Thyroid gland (tissue), 4 donors: ENCODE measurements around the gene RTN4IP1. TPM values are rescaled to one million over a fixed set of nuclear protein-coding genes. Genes with fewer than 3 reads are reported as not detected.

Experiments used
- DNase-seq, 2 donors: peaks; one replicate each; pipeline ENCODE4 v3.0.0-alpha.2; 2019
- H3K27ac ChIP-seq, 3 donors: fragments of 200-600 bp; sonication (generic); 1 replicate in 2 of 3; 2 replicates in 1 of 3; pipeline ENCODE4 v1.5.1; 2016 to 2019; ENCODE audit warnings: mild to moderate bottlenecking in 1 of 3, moderate library complexity in 1 of 3
- H3K27me3 ChIP-seq: fragments of 200-600 bp; sonication (generic); one replicate; pipeline ENCODE4 v1.5.1; 2019
- H3K36me3 ChIP-seq, 2 donors: fragments of 200-600 bp; sonication (generic); one replicate each; pipeline ENCODE4 v1.5.1; 2016 to 2019
- H3K4me1 ChIP-seq, 2 donors: fragments of 200-600 bp; sonication (generic); one replicate each; pipeline ENCODE4 v1.5.1; 2017 to 2019
- H3K4me3 ChIP-seq, 3 donors: fragments of 200-600 bp; sonication (generic); replicated peaks in 1 of 3; 1 replicate in 2 of 3; 2 replicates in 1 of 3; pipeline ENCODE4 v1.5.1; 2016; ENCODE audit warnings: mild to moderate bottlenecking in 1 of 3
- H3K9me3 ChIP-seq: fragments of 200-600 bp; sonication (generic); one replicate; pipeline ENCODE4 v1.5.1; 2017
- POLR2A ChIP-seq, 2 donors: fragments of 450-650 bp; IDR thresholded peaks; one replicate each; pipeline ENCODE4 v1.6.1; 2017; ENCODE audit warnings: antibody characterized with exemption in 2 of 2, mild to moderate bottlenecking in 2 of 2, moderate library complexity in 1 of 2
- WGBS, 2 donors: methylation state at CpG; one replicate each; pipeline ENCODE4 v1.1.5; 2017; 5-methylcytosine and 5-hydroxymethylcytosine counted together
- intact Hi-C: fragments of 100-400 bp; cut with DNase I; formaldehyde crosslinking; loops from one replicate; pipeline ENCODE4 v1.15.1; 2023
- total RNA-seq, 4 donors: library from RNA; depleted of rRNA; stranded (reverse); fragments of >200 nt; gene quantifications; one replicate each; pipeline ENCODE4 v1.2.3, GENCODE V29; 2016
- TF ChIP-seq, protein P1 (sequence below), 6 experiments: fragments of 200-600 bp in 3 of 6; fragments of 450-650 bp in 3 of 6; sonication (generic) in 3 of 6; IDR thresholded peaks; one replicate each; pipeline ENCODE4 v1.5.1; 2016 to 2019; ENCODE audit warnings: antibody characterized with exemption in 6 of 6, mild to moderate bottlenecking in 2 of 6, inconsistent platforms in 1 of 6, moderate library complexity in 1 of 6

Gene RTN4IP1
- total RNA-seq, 4 donors from 2014 or later = 3.6 to 10.9 (median 8.6) TPM

DNA sequence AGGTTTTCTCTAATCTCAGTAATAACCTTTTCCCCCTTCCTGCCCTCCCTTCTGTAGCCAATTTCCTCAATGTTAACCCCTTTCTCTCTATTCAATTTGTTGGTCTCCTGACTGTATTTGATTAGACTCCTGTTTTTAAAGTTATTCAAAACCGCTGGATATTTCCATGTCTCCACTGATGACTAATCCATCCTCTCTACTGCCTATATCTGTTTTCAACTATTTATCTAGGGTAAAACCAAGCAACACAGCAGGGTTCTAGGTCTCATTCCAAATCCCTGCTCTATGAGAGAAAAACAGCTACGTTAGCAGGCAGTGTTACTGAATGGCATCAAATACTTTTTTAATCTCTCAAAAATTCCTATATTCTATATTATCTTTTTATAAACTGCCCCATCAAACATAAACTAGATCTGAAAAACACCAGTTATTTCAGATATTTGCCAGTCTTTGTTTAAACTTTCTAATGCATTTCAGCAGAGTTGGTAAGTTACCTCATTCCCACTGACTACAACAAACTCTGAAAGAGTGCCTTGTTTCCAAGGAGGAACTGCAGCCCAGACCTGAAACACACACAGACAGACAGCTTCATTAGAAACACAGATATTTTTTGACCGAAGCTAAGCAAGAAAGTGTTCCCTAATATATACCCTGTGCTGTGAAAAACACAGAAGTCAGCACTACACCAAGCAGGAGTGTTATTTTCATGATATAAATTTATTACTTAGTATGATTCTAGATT, 8.2 kb downstream of the RTN4IP1 start:
- no peak for DNase-seq
- Histone ChIP-seq H3K9me3 (no peaks in the 10 kb centered on the region), H3K27me3 (no peaks in the 10 kb centered on the region), H3K27ac (no peak overlapping the region), H3K4me3 (no peak overlapping the region), H3K4me1 (peaks cover 3 to 4% of the 10 kb centered on the region in 2 donors), H3K36me3 (peaks cover 0 to 3% of the 10 kb centered on the region in 2 donors)
- intact Hi-C loops = no loop called here
- 89 to 94% methylated on average over 3 of the region's 3 CpGs for WGBS, 2 donors
- no peak for TF ChIP-seq POLR2A (IDR thresholded peaks at IDR 0.05)
- TF ChIP-seq, protein P1, sequence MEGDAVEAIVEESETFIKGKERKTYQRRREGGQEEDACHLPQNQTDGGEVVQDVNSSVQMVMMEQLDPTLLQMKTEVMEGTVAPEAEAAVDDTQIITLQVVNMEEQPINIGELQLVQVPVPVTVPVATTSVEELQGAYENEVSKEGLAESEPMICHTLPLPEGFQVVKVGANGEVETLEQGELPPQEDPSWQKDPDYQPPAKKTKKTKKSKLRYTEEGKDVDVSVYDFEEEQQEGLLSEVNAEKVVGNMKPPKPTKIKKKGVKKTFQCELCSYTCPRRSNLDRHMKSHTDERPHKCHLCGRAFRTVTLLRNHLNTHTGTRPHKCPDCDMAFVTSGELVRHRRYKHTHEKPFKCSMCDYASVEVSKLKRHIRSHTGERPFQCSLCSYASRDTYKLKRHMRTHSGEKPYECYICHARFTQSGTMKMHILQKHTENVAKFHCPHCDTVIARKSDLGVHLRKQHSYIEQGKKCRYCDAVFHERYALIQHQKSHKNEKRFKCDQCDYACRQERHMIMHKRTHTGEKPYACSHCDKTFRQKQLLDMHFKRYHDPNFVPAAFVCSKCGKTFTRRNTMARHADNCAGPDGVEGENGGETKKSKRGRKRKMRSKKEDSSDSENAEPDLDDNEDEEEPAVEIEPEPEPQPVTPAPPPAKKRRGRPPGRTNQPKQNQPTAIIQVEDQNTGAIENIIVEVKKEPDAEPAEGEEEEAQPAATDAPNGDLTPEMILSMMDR (IDR thresholded peaks at IDR 0.05) = no peak

DNA sequence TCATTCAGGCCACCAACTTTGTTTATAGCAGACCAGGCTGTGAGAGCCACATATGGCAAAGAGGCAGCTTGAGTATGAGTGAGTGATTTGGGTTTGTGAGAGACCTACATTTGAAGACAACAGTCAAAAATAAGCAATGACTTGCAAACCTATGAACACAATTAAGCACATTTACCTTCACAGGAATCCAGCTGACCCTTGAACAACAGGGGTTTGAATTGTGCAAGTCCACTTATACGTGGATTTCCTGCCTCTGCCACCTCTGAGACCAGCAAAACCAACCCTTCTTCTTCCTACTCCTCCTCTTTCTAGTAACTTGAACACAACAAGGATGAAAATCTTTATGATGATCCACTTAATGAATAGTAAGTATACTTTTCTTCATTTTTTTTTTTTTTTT, 10.1 kb downstream of the RTN4IP1 start:
- Histone ChIP-seq H3K9me3 (no peaks in the 10 kb centered on the region), H3K27ac (no peak overlapping the region), H3K36me3 (peaks cover 0 to 3% of the 10 kb centered on the region in 2 donors), H3K27me3 (no peaks in the 10 kb centered on the region), H3K4me1 (no peaks in the 10 kb centered on the region), H3K4me3 (no peak overlapping the region)
- TF ChIP-seq, protein P1 (IDR thresholded peaks at IDR 0.05) = no peak
- no peak for TF ChIP-seq POLR2A (IDR thresholded peaks at IDR 0.05)
- DNase-seq = no peak
- WGBS, 2 donors = 78 to 88% methylated on average over 1 of the region's 1 CpG
- intact Hi-C loops = no loop called here

DNA sequence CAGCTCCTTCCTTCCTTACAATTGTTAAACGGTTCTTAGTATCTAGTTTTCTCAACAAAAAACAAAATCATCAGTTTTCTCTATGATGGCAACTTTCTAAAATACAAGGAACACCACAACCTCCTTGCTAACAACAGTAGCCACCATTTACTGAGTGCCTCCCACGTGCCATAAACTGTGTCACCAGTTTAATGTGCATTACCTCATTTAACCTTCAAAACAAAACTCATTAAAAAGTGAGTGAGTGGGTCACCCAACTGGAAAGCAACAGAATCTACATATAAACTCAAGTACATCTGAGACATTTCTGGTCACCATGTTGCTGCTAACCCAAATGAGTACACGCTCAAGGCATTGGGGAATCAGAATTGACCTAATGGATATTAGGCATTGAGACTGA, 11.0 kb downstream of the RTN4IP1 start:
- H3K4me1 ChIP-seq = no peaks in the 10 kb centered on the region
- no peak for TF ChIP-seq POLR2A (IDR thresholded peaks at IDR 0.05)
- TF ChIP-seq, protein P1 (IDR thresholded peaks at IDR 0.05) = no peak
- H3K9me3 ChIP-seq = no peaks in the 10 kb centered on the region
- no peak overlapping the region for H3K27ac ChIP-seq
- H3K36me3 ChIP-seq = peaks cover 0 to 3% of the 10 kb centered on the region in 2 donors
- DNase-seq = no peak
- H3K4me3 ChIP-seq = no peak overlapping the region
- 88 to 93% methylated on average over 3 of the region's 3 CpGs for WGBS, 2 donors
- intact Hi-C loops = no loop called here
- H3K27me3 ChIP-seq = no peaks in the 10 kb centered on the region

DNA sequence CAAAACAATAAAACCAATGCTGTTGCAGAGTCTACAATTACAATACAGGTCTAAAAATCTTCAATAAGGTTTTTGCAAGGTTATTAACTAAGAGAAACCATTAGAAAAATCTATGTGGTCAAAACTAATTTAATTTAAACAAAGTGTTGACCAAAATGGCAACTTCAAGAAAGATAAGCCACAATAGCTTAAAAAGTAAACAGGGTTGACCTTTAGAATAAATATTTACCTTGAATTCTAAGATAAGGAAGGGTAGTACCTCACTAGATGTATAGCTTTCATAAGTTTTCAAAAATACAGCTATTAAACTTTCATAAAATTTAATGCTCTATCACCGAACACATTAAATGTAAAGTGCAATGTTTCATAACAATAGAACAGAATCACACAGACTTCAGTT, 11.4 kb downstream of the RTN4IP1 start:
- Histone ChIP-seq H3K4me1 (peaks cover 0 to 2% of the 10 kb centered on the region in 2 donors), H3K4me3 (no peak overlapping the region), H3K27me3 (no peaks in the 10 kb centered on the region), H3K36me3 (peaks cover 0 to 3% of the 10 kb centered on the region in 2 donors), H3K9me3 (no peaks in the 10 kb centered on the region), H3K27ac (no peak overlapping the region)
- WGBS, 2 donors = 97 to 98% methylated on average over 1 of the region's 1 CpG
- intact Hi-C loops = no loop called here
- TF ChIP-seq, protein P1 (IDR thresholded peaks at IDR 0.05) = no peak
- TF ChIP-seq POLR2A (IDR thresholded peaks at IDR 0.05) = no peak
- DNase-seq = no peak

DNA sequence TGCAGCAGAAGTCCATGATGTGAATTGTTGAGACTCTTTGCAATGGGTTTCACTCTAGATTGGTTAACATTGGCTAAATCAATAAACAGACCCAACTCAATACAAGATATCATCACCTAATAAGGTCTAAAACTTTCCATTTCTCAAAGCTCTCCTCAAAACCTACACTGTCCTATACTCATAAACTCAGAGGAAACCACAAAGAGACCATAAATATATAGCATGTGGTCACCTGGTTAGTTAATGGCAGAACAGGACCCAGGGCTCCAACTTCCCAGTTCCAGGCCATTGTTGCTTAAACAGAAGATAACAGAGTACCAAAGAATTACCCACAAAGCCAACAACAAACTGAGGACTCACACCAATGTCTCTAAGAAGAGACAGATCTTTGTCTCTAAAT, 12.0 kb downstream of the RTN4IP1 start:
- intact Hi-C loops = no loop called here
- Histone ChIP-seq H3K4me1 (peaks cover 0 to 4% of the 10 kb centered on the region in 2 donors), H3K27me3 (no peaks in the 10 kb centered on the region), H3K36me3 (peaks cover 0 to 3% of the 10 kb centered on the region in 2 donors), H3K4me3 (no peak overlapping the region), H3K27ac (no peak overlapping the region), H3K9me3 (no peaks in the 10 kb centered on the region)
- DNase-seq = no peak
- TF ChIP-seq, protein P1 (IDR thresholded peaks at IDR 0.05) = no peak
- no peak for TF ChIP-seq POLR2A (IDR thresholded peaks at IDR 0.05)
